K562 (cell line): ENCODE results near the gene SPDL1. TPM values are rescaled to one million over a fixed set of nuclear protein-coding genes. Genes with fewer than 3 reads are reported as not detected.

ENCODE experiments used
- ATAC-seq: fragments of 200-7000 bp; cut with Tn5 transposase; 3 replicates; pipeline ENCODE4 v1.9.1; 2020; ENCODE audit warnings: moderate library complexity
- BruUV-seq: library from RNA; stranded (reverse); fragments of 400-500 nt; replicated peaks from 2 replicates; lab custom pipeline; 2021; lab: Mats Ljungman, UMichigan
- CTCF ChIA-PET: fragments of 300-600 bp; formaldehyde crosslinking; extraction: SDS; loops from one replicate; lab custom pipeline; 2021; ENCODE audit warnings: low intra/inter-chr PET ratio; lab: Yijun Ruan, JAX
- POLR2A ChIA-PET: fragments of 300-600, 350-650 bp; sonication (Branson Sonifier 250); formaldehyde crosslinking; extraction: SDS; loops from one replicate; lab custom pipeline; 2021; ENCODE audit warnings: antibody characterized with exemption, inconsistent platforms; lab: Yijun Ruan, JAX
- DNase-seq, 4 experiments: peaks; one replicate each; pipeline versions ENCODE4 v3.0.0 to v3.0.0-alpha.2; 2011 to 2018; ENCODE audit warnings: low spot score in 3 of 4, mixed read lengths in 3 of 4; ENCODE audit errors: extremely low read depth in 1 of 4
- FAIRE-seq: peaks from 2 replicates; lab custom pipeline; 2011; peaks lifted over from hg19 to GRCh38; lab: Jason Lieb, UNC
- H2AFZ ChIP-seq: 2 replicates; pipeline ENCODE4 v1.6.0; 2011; ENCODE audit warnings: low read depth, low read length, control low read depth, inconsistent platforms
- H3K27ac ChIP-seq: fragments of 200-600 bp; 3 replicates; pipeline ENCODE4 v1.8.0; 2011; ENCODE audit warnings: low read depth, mild to moderate bottlenecking, control low read depth, inconsistent platforms, low read length, moderate library complexity, mixed read lengths; ENCODE audit errors: extremely low read depth
- H3K27me3 ChIP-seq, 2 experiments: fragments of 300-600 bp in 1 of 2; 2 replicates in 1 of 2; 3 replicates in 1 of 2; pipeline versions ENCODE4 v1.6.0 to v1.8.0; 2011; ENCODE audit warnings: inconsistent platforms in 2 of 2, low read length in 2 of 2, mild to moderate bottlenecking in 1 of 2, mixed read lengths in 1 of 2, moderate library complexity in 1 of 2; ENCODE audit not compliant: control insufficient read depth in 2 of 2, insufficient read depth in 2 of 2
- H3K36me3 ChIP-seq: fragments of 300-600 bp; 3 replicates; pipeline ENCODE4 v1.8.0; 2011; ENCODE audit warnings: mild to moderate bottlenecking, low read length, inconsistent platforms; ENCODE audit not compliant: control insufficient read depth, insufficient read depth
- H3K4me1 ChIP-seq, 2 experiments: fragments of 200-600 bp in 1 of 2; replicated peaks in 1 of 2; 2 replicates in 1 of 2; 3 replicates in 1 of 2; pipeline versions ENCODE4 v1.5.1 to v1.8.0; 2011; ENCODE audit warnings: inconsistent platforms in 2 of 2, low read length in 2 of 2, mild to moderate bottlenecking in 1 of 2, mixed read lengths in 1 of 2, moderate library complexity in 1 of 2; ENCODE audit not compliant: control insufficient read depth in 2 of 2, insufficient read depth in 2 of 2
- H3K4me2 ChIP-seq: 2 replicates; pipeline ENCODE4 v1.6.1; 2011; ENCODE audit warnings: low read length, control low read depth, inconsistent platforms, mixed read lengths; ENCODE audit not compliant: insufficient read depth
- H3K4me3 ChIP-seq: fragments of 200-600 bp; sonication (generic), shearing (Covaris generic); 2 replicates; pipeline ENCODE4 v1.5.1; 2016; ENCODE audit warnings: control low read depth, inconsistent platforms
- H3K79me2 ChIP-seq: fragments of 200-600 bp; 3 replicates; pipeline ENCODE4 v1.8.0; 2011; ENCODE audit warnings: low read length, inconsistent platforms; ENCODE audit not compliant: control insufficient read depth, insufficient read depth
- H3K9ac ChIP-seq, 2 experiments: 2 replicates each; pipeline versions ENCODE4 v1.6.0 to v1.6.1; 2011; ENCODE audit warnings: low read depth in 2 of 2, low read length in 2 of 2, control low read depth in 1 of 2, inconsistent platforms in 1 of 2, mild to moderate bottlenecking in 1 of 2, mixed read lengths in 1 of 2; ENCODE audit not compliant: insufficient read depth in 1 of 2
- H3K9me1 ChIP-seq: one replicate; pipeline ENCODE4 v1.6.0; 2011; ENCODE audit warnings: inconsistent platforms, mild to moderate bottlenecking, low read length, moderate library complexity; ENCODE audit not compliant: control insufficient read depth, insufficient read depth
- H3K9me3 ChIP-seq: replicated peaks from 2 replicates; pipeline ENCODE4 v1.5.1; 2011; ENCODE audit warnings: low read depth, low read length, inconsistent platforms; ENCODE audit not compliant: control insufficient read depth, insufficient read depth
- H4K20me1 ChIP-seq: replicated peaks from 2 replicates; pipeline ENCODE4 v1.6.1; 2011; ENCODE audit warnings: low read length, inconsistent platforms, mixed read lengths; ENCODE audit not compliant: control insufficient read depth, insufficient read depth
- HNRNPLL ChIP-seq: fragments of 200-400 bp; formaldehyde crosslinking; IDR thresholded peaks from 2 replicates; pipeline ENCODE4 v1.6.1; 2017; ENCODE audit warnings: low read length, low read depth, mild to moderate bottlenecking; ENCODE audit not compliant: poor library complexity, severe bottlenecking
- JUND ChIP-seq, 2 experiments: IDR thresholded peaks; 2 replicates in 1 of 2; 3 replicates in 1 of 2; pipeline ENCODE4 v1.6.1; 2011; ENCODE audit warnings: borderline replicate concordance in 2 of 2, low read depth in 2 of 2, low read length in 2 of 2, improper control_type of control experiment in 1 of 2, missing biosample characterization in 1 of 2, missing genetic modification characterization in 1 of 2, missing genetic modification reagents in 1 of 2
- MEF2A ChIP-seq: IDR thresholded peaks from 2 replicates; pipeline ENCODE4 v1.6.1; 2011; ENCODE audit warnings: low read depth, mild to moderate bottlenecking, low read length, moderate library complexity; ENCODE audit not compliant: control insufficient read depth
- RBM22 ChIP-seq: fragments of 200-400 bp; formaldehyde crosslinking; IDR thresholded peaks from 2 replicates; pipeline ENCODE4 v1.6.1; 2018; ENCODE audit warnings: low read length, low read depth; ENCODE audit not compliant: poor library complexity, severe bottlenecking
- RBM39 ChIP-seq: fragments of 200-400 bp; formaldehyde crosslinking; optimal IDR thresholded peaks from 2 replicates; pipeline ENCODE3; 2018; ENCODE audit warnings: low read depth, low read length
- SRSF1 ChIP-seq: fragments of 200-400 bp; formaldehyde crosslinking; IDR thresholded peaks from 2 replicates; pipeline ENCODE4 v1.6.1; 2017; ENCODE audit warnings: mild to moderate bottlenecking, low read depth, low read length, moderate library complexity
- STAG1 ChIP-seq: sonication (generic); formaldehyde crosslinking; IDR thresholded peaks from 2 replicates; pipeline ENCODE4 v1.5.0; 2020; ENCODE audit warnings: missing genetic modification reagents, borderline replicate concordance
- TCFL5 ChIP-seq: fragments of 250-450 bp; sonication (Bioruptor Pico); conservative IDR thresholded peaks from 2 replicates; pipeline ENCODE4 v1.6.1; 2021; ENCODE audit warnings: mild to moderate bottlenecking, moderate library complexity, matching md5 sums
- ZC3H8 ChIP-seq: fragments of 450-650 bp; IDR thresholded peaks from 2 replicates; pipeline ENCODE4 v1.6.1; 2017
- ZFP1 ChIP-seq: fragments of 450-650 bp; formaldehyde crosslinking; IDR thresholded peaks from 2 replicates; pipeline ENCODE4 v1.4.0; 2020; ENCODE audit warnings: mild to moderate bottlenecking, mixed read lengths
- ZKSCAN8 ChIP-seq: fragments of 200-800 bp; sonication (Bioruptor generic); IDR thresholded peaks from 2 replicates; pipeline ENCODE4 v1.6.1; 2016; ENCODE audit warnings: missing genetic modification characterization, missing compliant biosample characterization
- ZNF146 ChIP-seq: IDR thresholded peaks from one replicate; pipeline ENCODE4 v1.6.1; 2018; ENCODE audit warnings: missing compliant biosample characterization; ENCODE audit not compliant: unreplicated experiment
- ZNF274 ChIP-seq: IDR thresholded peaks from 2 replicates; pipeline ENCODE4 v1.6.1; 2011; ENCODE audit warnings: low read depth, mild to moderate bottlenecking, low read length, moderate library complexity, borderline replicate concordance
- ZNF316 ChIP-seq: fragments of 450-650 bp; IDR thresholded peaks from 2 replicates; pipeline ENCODE4 v1.6.1; 2016
- ZNF57 ChIP-seq: fragments of 450-650 bp; formaldehyde crosslinking; IDR thresholded peaks from 2 replicates; pipeline ENCODE4 v1.4.0; 2020; ENCODE audit warnings: mild to moderate bottlenecking, moderate library complexity
- ZNF695 ChIP-seq: fragments of 450-650 bp; formaldehyde crosslinking; IDR thresholded peaks from 2 replicates; pipeline ENCODE4 v1.4.0; 2020; ENCODE audit warnings: mild to moderate bottlenecking, moderate library complexity
- WGBS: fragments of 100-300 bp; shearing (Covaris generic); methylation state at CpG from one replicate; pipeline ENCODE4 v1.1.6; 2016; ENCODE audit warnings: low coverage, mixed read lengths; ENCODE audit not compliant: insufficient coverage; ENCODE audit errors: missing lambda C conversion rate; 5-methylcytosine and 5-hydroxymethylcytosine counted together
- in situ Hi-C: fragments of 300-500 bp; cut with MboI; formaldehyde crosslinking; loops from 4 replicates; pipeline ENCODE4 v1.15.0; 2018; ENCODE audit warnings: inconsistent platforms, mixed read lengths
- intact Hi-C: fragments of 100-400 bp; cut with micrococcal nuclease; formaldehyde crosslinking; loops from 2 replicates; pipeline ENCODE4 v1.14.2; 2022
- polyA plus RNA-seq, 8 experiments: library from polyadenylated mRNA; depleted of rRNA in 4 of 8; stranded (reverse) in 5 of 8; unstranded in 3 of 8; fragments of >200 nt; fragmentation: Nextera tagmentation in 2 of 8; fragmentation: Illumina TruSeq in 1 of 8; extraction: Ambion mirVana in 2 of 8; extraction: Trizol in 1 of 8; gene quantifications; 2 replicates each; pipeline versions ENCODE4 v1.2.1 to v1.2.3, GENCODE V29; 2011 to 2014; ENCODE audit warnings: inconsistent platforms in 1 of 8, missing spikeins in 1 of 8
- total RNA-seq, 7 experiments: library from RNA; depleted of rRNA in 6 of 7; stranded (reverse); fragments of >200 nt in 6 of 7; fragmentation: Illumina TruSeq in 2 of 7; extraction: Trizol in 2 of 7; gene quantifications; 2 replicates each; pipeline versions ENCODE4 v1.2.1 to v1.2.3, GENCODE V29; 2011 to 2021; ENCODE audit warnings: low replicate concordance in 1 of 7
- TF ChIP-seq, protein P1 (sequence below): fragments of 450-650 bp; IDR thresholded peaks from 2 replicates; pipeline ENCODE4 v1.6.1; 2016; ENCODE audit warnings: antibody characterized with exemption
- TF ChIP-seq, protein P2 (sequence below): IDR thresholded peaks from 2 replicates; pipeline ENCODE4 v1.6.1; 2011; ENCODE audit warnings: borderline replicate concordance, low read depth, mild to moderate bottlenecking, moderate library complexity, low read length; ENCODE audit not compliant: insufficient read depth, poor library complexity, severe bottlenecking

The SPDL1 gene
- total and polyA plus RNA-seq, 9 of the 15 experiments (the other 6 are each of a cell fraction or from before 2014, with no cell fraction given): 32.4 to 59.6 (median 49.0) TPM

- intact Hi-C loops: no loop called here
- Histone ChIP-seq H3K27ac (no peak overlapping the region), H3K4me3 (no peak overlapping the region), H3K4me1 (peaks cover 11 to 33% of the 10 kb centered on the region in 2 experiments), H3K9me1 (no peaks in the 10 kb centered on the region), H3K9ac (no peak overlapping the region), H3K36me3 (no peaks in the 10 kb centered on the region), H3K4me2 (no peak overlapping the region), H2AFZ (no peak overlapping the region)
- BruUV-seq: no TSS peak
- in situ Hi-C loops: no loop called here
- POLR2A ChIA-PET: no interaction called here
- FAIRE-seq: no peak
- CTCF ChIA-PET: no interaction called here
- TF ChIP-seq RBM39 (no peak), HNRNPLL (no peak), SRSF1 (no peak), ZFP1 (CRISPR knock-in tag) (no peak), ZC3H8 (no peak), RBM22 (no peak), JUND (IDR thresholded peaks at IDR 0.05; ENCODE audit: borderline replicate concordance, low read depth, low read length) (no peak), JUND (tag; IDR thresholded peaks at IDR 0.05; ENCODE audit: borderline replicate concordance, low read depth, low read length) (no peak), ZNF146 (CRISPR knock-in tag) (no peak), STAG1 (CRISPR knock-in tag) (no peak), MEF2A (no peak), ZNF695 (CRISPR knock-in tag) (no peak), ZNF57 (CRISPR knock-in tag) (no peak), TCFL5 (CRISPR knock-in tag) (no peak), ZKSCAN8 (CRISPR knock-in tag) (no peak), ZNF316 (no peak), ZNF274 (no peak)
- TF ChIP-seq, protein P1, sequence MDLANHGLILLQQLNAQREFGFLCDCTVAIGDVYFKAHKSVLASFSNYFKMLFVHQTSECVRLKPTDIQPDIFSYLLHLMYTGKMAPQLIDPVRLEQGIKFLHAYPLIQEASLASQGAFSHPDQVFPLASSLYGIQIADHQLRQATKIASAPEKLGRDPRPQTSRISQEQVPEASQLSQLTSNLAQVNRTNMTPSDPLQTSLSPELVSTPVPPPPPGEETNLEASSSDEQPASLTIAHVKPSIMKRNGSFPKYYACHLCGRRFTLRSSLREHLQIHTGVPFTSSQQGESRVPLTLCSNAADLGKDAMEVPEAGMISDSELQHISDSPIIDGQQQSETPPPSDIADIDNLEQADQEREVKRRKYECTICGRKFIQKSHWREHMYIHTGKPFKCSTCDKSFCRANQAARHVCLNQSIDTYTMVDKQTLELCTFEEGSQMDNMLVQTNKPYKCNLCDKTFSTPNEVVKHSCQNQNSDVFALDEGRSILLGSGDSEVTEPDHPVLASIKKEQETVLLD: no peak
- TF ChIP-seq, protein P2, sequence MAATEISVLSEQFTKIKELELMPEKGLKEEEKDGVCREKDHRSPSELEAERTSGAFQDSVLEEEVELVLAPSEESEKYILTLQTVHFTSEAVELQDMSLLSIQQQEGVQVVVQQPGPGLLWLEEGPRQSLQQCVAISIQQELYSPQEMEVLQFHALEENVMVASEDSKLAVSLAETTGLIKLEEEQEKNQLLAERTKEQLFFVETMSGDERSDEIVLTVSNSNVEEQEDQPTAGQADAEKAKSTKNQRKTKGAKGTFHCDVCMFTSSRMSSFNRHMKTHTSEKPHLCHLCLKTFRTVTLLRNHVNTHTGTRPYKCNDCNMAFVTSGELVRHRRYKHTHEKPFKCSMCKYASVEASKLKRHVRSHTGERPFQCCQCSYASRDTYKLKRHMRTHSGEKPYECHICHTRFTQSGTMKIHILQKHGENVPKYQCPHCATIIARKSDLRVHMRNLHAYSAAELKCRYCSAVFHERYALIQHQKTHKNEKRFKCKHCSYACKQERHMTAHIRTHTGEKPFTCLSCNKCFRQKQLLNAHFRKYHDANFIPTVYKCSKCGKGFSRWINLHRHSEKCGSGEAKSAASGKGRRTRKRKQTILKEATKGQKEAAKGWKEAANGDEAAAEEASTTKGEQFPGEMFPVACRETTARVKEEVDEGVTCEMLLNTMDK: no peak
- TF ChIP-seq, all 486 proteins: peak for 0
- peaks cover 7% of the 10 kb centered on the region; the same call in 1 of the 2 replicates for H4K20me1 ChIP-seq
- WGBS: 15% methylated on average over 3 of the region's 3 CpGs
- no peak for ATAC-seq
- no peak for DNase-seq
- no peaks in the 10 kb centered on the region for H3K27me3 ChIP-seq
- H3K9me3 ChIP-seq: no peaks in the 10 kb centered on the region
- no peaks in the 10 kb centered on the region; the same call in 1 of the 3 replicates for H3K79me2 ChIP-seq
Measured at GRCh38 chr5:169646856-169647255, 63.3 kb downstream of the SPDL1 start.
